Endothelial cell of umbilical vein (primary cell): ENCODE data around the gene GMCL2. TPM values are rescaled to one million over a fixed set of nuclear protein-coding genes. Genes with fewer than 3 reads are reported as not detected.

ENCODE experiments used
- BruUV-seq: library from RNA; stranded (reverse); fragments of 400-500 nt; replicated peaks from 2 replicates; lab custom pipeline; 2021; lab: Mats Ljungman, UMichigan
- CTCF ChIA-PET: fragments of 300-600, 350-600 bp; sonication (Branson Sonifier 250); formaldehyde crosslinking; loops from one replicate; lab custom pipeline; 2021; ENCODE audit warnings: antibody characterized with exemption, inconsistent platforms; lab: Charles Lee
- POLR2A ChIA-PET: fragments of 300-600, 350-600 bp; sonication (Branson Sonifier 250); formaldehyde crosslinking; loops from one replicate; lab custom pipeline; 2021; ENCODE audit warnings: antibody characterized with exemption, inconsistent platforms; lab: Charles Lee
- DNase-seq: peaks from one replicate; pipeline ENCODE4 v3.0.0-alpha.2; 2011; ENCODE audit warnings: low read depth, low spot score
- FAIRE-seq: peaks from 2 replicates; lab custom pipeline; 2011; peaks lifted over from hg19 to GRCh38; lab: Jason Lieb, UNC
- H2AFZ ChIP-seq: 2 replicates; pipeline ENCODE4 v1.6.0; 2012; ENCODE audit warnings: low read depth, low read length, control low read depth, inconsistent platforms
- H3K27ac ChIP-seq: 2 replicates; pipeline ENCODE4 v1.5.1; 2011; ENCODE audit warnings: low read depth, mild to moderate bottlenecking, control low read depth, low read length, moderate library complexity; ENCODE audit not compliant: insufficient read depth
- H3K27me3 ChIP-seq, 2 experiments: 2 replicates each; pipeline versions ENCODE4 v1.6.0 to v1.6.1; 2011; ENCODE audit warnings: low read length in 2 of 2, mixed read lengths in 1 of 2; ENCODE audit not compliant: control insufficient read depth in 2 of 2, insufficient read depth in 2 of 2
- H3K36me3 ChIP-seq, 2 experiments: 2 replicates in 1 of 2; 3 replicates in 1 of 2; pipeline ENCODE4 v1.5.1; 2011; ENCODE audit warnings: low read length in 2 of 2, mild to moderate bottlenecking in 1 of 2, moderate library complexity in 1 of 2; ENCODE audit not compliant: control insufficient read depth in 2 of 2, insufficient read depth in 2 of 2; ENCODE audit errors: extremely low read depth in 1 of 2
- H3K4me1 ChIP-seq: 3 replicates; pipeline ENCODE4 v1.5.1; 2011; ENCODE audit warnings: mild to moderate bottlenecking, low read length; ENCODE audit not compliant: control insufficient read depth, insufficient read depth; ENCODE audit errors: extremely low read depth
- H3K4me2 ChIP-seq: 2 replicates; pipeline ENCODE4 v1.6.1; 2011; ENCODE audit warnings: low read length, control low read depth, mixed read lengths; ENCODE audit not compliant: insufficient read depth
- H3K4me3 ChIP-seq, 3 experiments: fragments of 200-600 bp in 1 of 3; sonication (generic), shearing (Covaris generic) in 1 of 3; replicated peaks in 1 of 3; 2 replicates each; pipeline ENCODE4 v1.5.1; 2011 to 2016; ENCODE audit warnings: control low read depth in 3 of 3, low read length in 3 of 3, mild to moderate bottlenecking in 2 of 3, inconsistent platforms in 1 of 3, low read depth in 1 of 3, moderate library complexity in 1 of 3; ENCODE audit not compliant: insufficient read depth in 1 of 3
- H3K79me2 ChIP-seq: 2 replicates; pipeline ENCODE4 v1.6.0; 2012; ENCODE audit warnings: low read length, inconsistent platforms; ENCODE audit not compliant: control insufficient read depth, insufficient read depth
- H3K9ac ChIP-seq: replicated peaks from 2 replicates; pipeline ENCODE3; 2011; ENCODE audit warnings: low read length, control low read depth; ENCODE audit not compliant: insufficient read depth; ENCODE audit errors: extremely low read depth
- H3K9me1 ChIP-seq: replicated peaks from 3 replicates; pipeline ENCODE4 v1.6.0; 2011; ENCODE audit warnings: mild to moderate bottlenecking, low read length; ENCODE audit not compliant: control insufficient read depth, insufficient read depth; ENCODE audit errors: extremely low read depth
- H3K9me3 ChIP-seq: replicated peaks from 2 replicates; pipeline ENCODE4 v1.5.1; 2012; ENCODE audit warnings: low read length, inconsistent platforms; ENCODE audit not compliant: control insufficient read depth, insufficient read depth
- H4K20me1 ChIP-seq: replicated peaks from 2 replicates; pipeline ENCODE3; 2011; ENCODE audit warnings: mild to moderate bottlenecking, low read length; ENCODE audit not compliant: control insufficient read depth, insufficient read depth; ENCODE audit errors: extremely low read depth
- CTCF ChIP-seq, 2 donors: IDR thresholded peaks; 1 replicate in 1 of 2; 2 replicates in 1 of 2; pipeline ENCODE4 v1.5.1; 2011; ENCODE audit warnings: low read length in 2 of 2, mild to moderate bottlenecking in 2 of 2, moderate library complexity in 2 of 2, control low read depth in 1 of 2, inconsistent platforms in 1 of 2, low read depth in 1 of 2; ENCODE audit not compliant: insufficient read depth in 1 of 2; ENCODE audit errors: extremely low read depth in 1 of 2
- EZH2 ChIP-seq: IDR thresholded peaks from 2 replicates; pipeline ENCODE4 v1.6.1; 2012; ENCODE audit warnings: borderline replicate concordance, low read depth, mild to moderate bottlenecking, moderate library complexity, low read length, inconsistent platforms; ENCODE audit not compliant: severe bottlenecking
- FOS ChIP-seq: IDR thresholded peaks from 2 replicates; pipeline ENCODE4 v1.6.1; 2011; ENCODE audit warnings: mild to moderate bottlenecking, low read length, moderate library complexity, borderline replicate concordance; ENCODE audit not compliant: insufficient read depth
- GATA2 ChIP-seq: IDR thresholded peaks from 2 replicates; pipeline ENCODE4 v1.7.0; 2011; ENCODE audit warnings: low read depth, mild to moderate bottlenecking, moderate library complexity, mixed read lengths, low read length; ENCODE audit not compliant: insufficient read length, insufficient read depth
- JUN ChIP-seq: IDR thresholded peaks from 2 replicates; pipeline ENCODE4 v1.6.1; 2011; ENCODE audit warnings: borderline replicate concordance, low read depth; ENCODE audit not compliant: insufficient read length, insufficient read depth
- MAX ChIP-seq: IDR thresholded peaks from 2 replicates; pipeline ENCODE4 v1.6.1; 2011; ENCODE audit not compliant: insufficient read depth, insufficient read length
- MYC ChIP-seq: IDR thresholded peaks from one replicate; pipeline ENCODE4 v1.6.1; 2011; ENCODE audit warnings: mild to moderate bottlenecking, low read depth, low read length
- POLR2A ChIP-seq: IDR thresholded peaks from 2 replicates; pipeline ENCODE4 v1.6.1; 2012; ENCODE audit warnings: low read depth, mild to moderate bottlenecking, control low read depth, low read length
- POLR2AphosphoS5 ChIP-seq: IDR thresholded peaks from 2 replicates; pipeline ENCODE4 v1.6.1; 2012; ENCODE audit warnings: low read depth, mild to moderate bottlenecking, control low read depth, low read length, moderate library complexity; ENCODE audit not compliant: insufficient read depth
- dilution Hi-C: fragments of 300-500 bp; cut with MboI; formaldehyde crosslinking; loops from one replicate; pipeline ENCODE4 v1.15.0; 2019; ENCODE audit warnings: low sequenced_read_pairs; ENCODE audit not compliant: extremely low pct_ligation_motif_present
- intact Hi-C: fragments of 100-400 bp; cut with micrococcal nuclease; formaldehyde crosslinking; loops from one replicate; pipeline ENCODE4 v1.10.0; 2022
- polyA plus RNA-seq, 4 experiments: library from polyadenylated mRNA; depleted of rRNA in 3 of 4; stranded (reverse) in 3 of 4; unstranded in 1 of 4; fragments of >200 nt; gene quantifications; 2 replicates each; pipeline versions ENCODE4 v1.2.1 to v1.2.3, GENCODE V29; 2011 to 2012; ENCODE audit warnings: missing spikeins in 1 of 4
- total RNA-seq: library from RNA; stranded (reverse); gene quantifications from 2 replicates; pipeline ENCODE4 v1.2.3, GENCODE V29; 2021

GMCL2 gene
- total and polyA plus RNA-seq, 2 donors (not counting 3 experiments of a cell fraction or from before 2014, with no cell fraction given), result not detected

- no peak for FAIRE-seq
- H3K4me1 ChIP-seq, result no peaks in the 10 kb centered on the region
- peaks cover 25 to 57% of the 10 kb centered on the region in 2 experiments for H3K36me3 ChIP-seq
- TF ChIP-seq MYC (no peak), POLR2AphosphoS5 (peak; percentile 37), POLR2A (peak; percentile 58)
- H3K9me3 ChIP-seq, result no peaks in the 10 kb centered on the region
- no peak overlapping the region for H3K4me2 ChIP-seq
- BruUV-seq, result no TSS peak
- dilution Hi-C loops, result no loop called here
- no peak overlapping the region for H3K9ac ChIP-seq
- intact Hi-C loops, result no loop called here
- H4K20me1 ChIP-seq, result no peaks in the 10 kb centered on the region
- peaks cover 4% of the 10 kb centered on the region for H3K79me2 ChIP-seq
- no peak overlapping the region for H3K27ac ChIP-seq
- no peaks in the 10 kb centered on the region for H3K27me3 ChIP-seq
- H3K9me1 ChIP-seq, result no peaks in the 10 kb centered on the region
- POLR2A ChIA-PET, result interaction anchor here (3.0 kb wide), 1 partner anchor 10 kb away, joined by 13 read pairs; the partner anchor contains the start of gene HNRNPAB
- CTCF ChIA-PET, result interaction anchor here (2.1 kb wide), 1 partner anchor 21 kb away, joined by 4 read pairs; no protein-coding TSS in a partner anchor
- H3K4me3 ChIP-seq, result no peak overlapping the region
- no peak overlapping the region for H2AFZ ChIP-seq
- DNase-seq, result no peak
Measured at GRCh38 chr5:178214160-178214803, 27.1 kb upstream of the GMCL2 start.

DNA sequence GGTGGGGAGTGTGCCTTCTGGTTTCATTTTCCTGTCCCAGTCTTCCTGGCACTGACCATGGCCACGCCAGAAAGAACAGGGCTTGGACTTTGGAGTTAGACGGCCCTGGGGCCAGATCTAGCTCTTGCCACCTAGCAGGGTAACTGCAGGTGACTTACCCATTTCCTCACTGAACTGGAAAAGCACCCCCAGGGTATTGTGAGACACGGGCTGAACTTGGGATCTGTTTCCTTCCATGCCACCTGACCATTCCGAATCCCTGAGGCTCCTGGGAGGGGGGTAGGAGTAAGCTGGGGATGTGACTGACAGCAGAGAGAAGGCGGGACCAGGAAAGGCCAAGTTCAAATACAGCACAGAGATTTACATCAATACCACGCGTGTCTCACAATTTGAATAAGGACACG, 26.6 kb upstream of the GMCL2 start:
- DNase-seq (no peak), FAIRE-seq (no peak)
- Histone ChIP-seq H3K79me2 (peaks cover 9% of the 10 kb centered on the region), H3K9me3 (no peaks in the 10 kb centered on the region), H3K36me3 (peaks cover 30 to 63% of the 10 kb centered on the region in 2 experiments), H3K4me3 (no peak overlapping the region), H3K4me1 (no peaks in the 10 kb centered on the region), H3K27me3 (no peaks in the 10 kb centered on the region), H3K27ac (no peak overlapping the region), H3K9ac (no peak overlapping the region), H4K20me1 (no peaks in the 10 kb centered on the region), H2AFZ (no peak overlapping the region), H3K4me2 (no peak overlapping the region), H3K9me1 (no peaks in the 10 kb centered on the region)
- ChIA-PET CTCF (interaction anchor here (0.8 to 2.1 kb wide), 2 partner anchors 17 to 21 kb away, joined by 3 to 4 read pairs; no protein-coding TSS in a partner anchor), POLR2A (interaction anchor here (3.0 kb wide), 1 partner anchor 9 kb away, joined by 13 read pairs; the partner anchor contains the start of gene HNRNPAB)
- TF ChIP-seq MYC, result no peak
- no peak for TF ChIP-seq MAX
- no peak for TF ChIP-seq CTCF (IDR thresholded peaks at IDR 0.05; ENCODE audit: extremely low read depth in 1 of 2, insufficient read depth in 1 of 2, low read depth in 1 of 2, low read length in 2 of 2)
- no peak for TF ChIP-seq POLR2A
- TF ChIP-seq EZH2, result no peak
- TF ChIP-seq POLR2AphosphoS5, result no peak
- no peak for TF ChIP-seq JUN
- no peak for TF ChIP-seq FOS
- no peak for TF ChIP-seq GATA2
- dilution Hi-C loops (no loop called here), intact Hi-C loops (no loop called here)
- no TSS peak for BruUV-seq
